ENCODE data around the gene KCNK1. TPM values are rescaled to one million over a fixed set of nuclear protein-coding genes. Genes with fewer than 3 reads are reported as not detected.

The KCNK1 gene
- total RNA-seq, 1 experiment from 2014 or later: 13.3 TPM

DNA sequence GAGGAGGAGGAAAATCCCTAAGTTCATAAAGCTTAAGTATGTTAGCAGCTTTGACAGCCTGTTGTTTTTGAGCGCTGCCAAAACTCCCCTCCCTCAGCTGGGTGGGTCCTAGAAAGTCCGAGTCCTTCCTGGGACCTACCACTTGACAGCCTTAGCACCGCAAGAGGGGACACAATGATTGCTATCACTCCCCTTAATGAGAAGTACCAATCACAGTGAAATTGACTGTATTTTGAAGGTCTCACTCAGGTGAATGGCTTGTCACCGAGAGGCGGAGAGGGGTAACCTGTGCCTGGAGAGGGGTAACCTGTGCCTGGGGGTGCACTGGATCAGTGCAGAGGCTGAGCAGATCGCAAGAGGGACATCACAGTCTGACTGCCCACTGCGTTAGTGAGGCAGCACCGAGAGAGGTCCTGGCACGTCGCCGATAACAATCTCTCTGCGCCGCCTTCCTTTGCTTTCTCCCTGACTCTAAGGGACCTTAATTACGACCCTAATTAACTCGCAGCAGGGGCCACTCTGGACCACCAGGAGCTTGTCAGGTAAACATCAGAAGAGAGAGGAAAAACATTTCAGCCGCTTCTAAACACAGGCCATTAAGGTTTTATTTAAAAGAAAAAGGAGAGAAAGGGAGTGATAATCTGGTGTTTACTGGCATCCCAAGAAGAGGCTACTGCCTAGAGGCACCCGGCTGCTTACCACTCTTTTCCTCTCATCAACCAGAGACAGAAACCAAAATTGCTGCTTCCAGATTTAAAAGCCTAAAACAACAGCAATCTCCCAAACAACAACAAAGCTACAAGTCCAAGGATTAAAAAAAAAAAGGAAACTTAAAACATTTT, 25.7 kb upstream of the KCNK1 start (continued):
- TF ChIP-seq NFE2L1 (CRISPR knock-in tag; IDR thresholded peaks at IDR 0.05) (no peak), ETV6 (CRISPR knock-in tag; IDR thresholded peaks at IDR 0.05) (peak; percentile 33; the same call in 1 of the 2 replicates), GABPB1 (CRISPR knock-in tag; IDR thresholded peaks at IDR 0.05) (no peak), FOXP1 (CRISPR knock-in tag; IDR thresholded peaks at IDR 0.05; ENCODE audit: borderline replicate concordance) (no peak), ZNF121 (CRISPR knock-in tag; IDR thresholded peaks at IDR 0.05) (peak; percentile 52; the same call in 1 of the 2 replicates), RELA (CRISPR knock-in tag; IDR thresholded peaks at IDR 0.05; ENCODE audit: borderline replicate concordance) (no peak), ZNF423 (CRISPR knock-in tag; IDR thresholded peaks at IDR 0.05) (0 out of 2 replicates have a peak, but pooled peaks have one; percentile 6), ZNF416 (CRISPR knock-in tag; IDR thresholded peaks at IDR 0.05) (no peak), EMX1 (CRISPR knock-in tag; IDR thresholded peaks at IDR 0.05) (no peak), ATF1 (CRISPR knock-in tag; IDR thresholded peaks at IDR 0.05) (no peak), TEAD4 (CRISPR knock-in tag; IDR thresholded peaks at IDR 0.05) (no peak), CREB1 (CRISPR knock-in tag; IDR thresholded peaks at IDR 0.05) (no peak), GRHL2 (CRISPR knock-in tag; IDR thresholded peaks at IDR 0.05; ENCODE audit: insufficient replicate concordance, severe bottlenecking) (no peak), MYBL2 (CRISPR knock-in tag; IDR thresholded peaks at IDR 0.05) (no peak), SP1 (CRISPR knock-in tag; conservative IDR thresholded peaks at IDR 0.05) (no peak)
- TF ChIP-seq, protein P1, sequence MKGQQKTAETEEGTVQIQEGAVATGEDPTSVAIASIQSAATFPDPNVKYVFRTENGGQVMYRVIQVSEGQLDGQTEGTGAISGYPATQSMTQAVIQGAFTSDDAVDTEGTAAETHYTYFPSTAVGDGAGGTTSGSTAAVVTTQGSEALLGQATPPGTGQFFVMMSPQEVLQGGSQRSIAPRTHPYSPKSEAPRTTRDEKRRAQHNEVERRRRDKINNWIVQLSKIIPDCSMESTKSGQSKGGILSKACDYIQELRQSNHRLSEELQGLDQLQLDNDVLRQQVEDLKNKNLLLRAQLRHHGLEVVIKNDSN (CRISPR knock-in tag; IDR thresholded peaks at IDR 0.05): no peak
- TF ChIP-seq, protein P2, sequence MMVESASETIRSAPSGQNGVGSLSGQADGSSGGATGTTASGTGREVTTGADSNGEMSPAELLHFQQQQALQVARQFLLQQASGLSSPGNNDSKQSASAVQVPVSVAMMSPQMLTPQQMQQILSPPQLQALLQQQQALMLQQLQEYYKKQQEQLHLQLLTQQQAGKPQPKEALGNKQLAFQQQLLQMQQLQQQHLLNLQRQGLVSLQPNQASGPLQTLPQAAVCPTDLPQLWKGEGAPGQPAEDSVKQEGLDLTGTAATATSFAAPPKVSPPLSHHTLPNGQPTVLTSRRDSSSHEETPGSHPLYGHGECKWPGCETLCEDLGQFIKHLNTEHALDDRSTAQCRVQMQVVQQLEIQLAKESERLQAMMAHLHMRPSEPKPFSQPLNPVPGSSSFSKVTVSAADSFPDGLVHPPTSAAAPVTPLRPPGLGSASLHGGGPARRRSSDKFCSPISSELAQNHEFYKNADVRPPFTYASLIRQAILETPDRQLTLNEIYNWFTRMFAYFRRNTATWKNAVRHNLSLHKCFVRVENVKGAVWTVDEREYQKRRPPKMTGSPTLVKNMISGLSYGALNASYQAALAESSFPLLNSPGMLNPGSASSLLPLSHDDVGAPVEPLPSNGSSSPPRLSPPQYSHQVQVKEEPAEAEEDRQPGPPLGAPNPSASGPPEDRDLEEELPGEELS (CRISPR knock-in tag; IDR thresholded peaks at IDR 0.05): peak; percentile 54; the same call in 1 of the 2 replicates
- TF ChIP-seq, protein P3, sequence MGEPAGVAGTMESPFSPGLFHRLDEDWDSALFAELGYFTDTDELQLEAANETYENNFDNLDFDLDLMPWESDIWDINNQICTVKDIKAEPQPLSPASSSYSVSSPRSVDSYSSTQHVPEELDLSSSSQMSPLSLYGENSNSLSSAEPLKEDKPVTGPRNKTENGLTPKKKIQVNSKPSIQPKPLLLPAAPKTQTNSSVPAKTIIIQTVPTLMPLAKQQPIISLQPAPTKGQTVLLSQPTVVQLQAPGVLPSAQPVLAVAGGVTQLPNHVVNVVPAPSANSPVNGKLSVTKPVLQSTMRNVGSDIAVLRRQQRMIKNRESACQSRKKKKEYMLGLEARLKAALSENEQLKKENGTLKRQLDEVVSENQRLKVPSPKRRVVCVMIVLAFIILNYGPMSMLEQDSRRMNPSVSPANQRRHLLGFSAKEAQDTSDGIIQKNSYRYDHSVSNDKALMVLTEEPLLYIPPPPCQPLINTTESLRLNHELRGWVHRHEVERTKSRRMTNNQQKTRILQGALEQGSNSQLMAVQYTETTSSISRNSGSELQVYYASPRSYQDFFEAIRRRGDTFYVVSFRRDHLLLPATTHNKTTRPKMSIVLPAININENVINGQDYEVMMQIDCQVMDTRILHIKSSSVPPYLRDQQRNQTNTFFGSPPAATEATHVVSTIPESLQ (CRISPR knock-in tag; IDR thresholded peaks at IDR 0.05): no peak
- TF ChIP-seq, protein P4, sequence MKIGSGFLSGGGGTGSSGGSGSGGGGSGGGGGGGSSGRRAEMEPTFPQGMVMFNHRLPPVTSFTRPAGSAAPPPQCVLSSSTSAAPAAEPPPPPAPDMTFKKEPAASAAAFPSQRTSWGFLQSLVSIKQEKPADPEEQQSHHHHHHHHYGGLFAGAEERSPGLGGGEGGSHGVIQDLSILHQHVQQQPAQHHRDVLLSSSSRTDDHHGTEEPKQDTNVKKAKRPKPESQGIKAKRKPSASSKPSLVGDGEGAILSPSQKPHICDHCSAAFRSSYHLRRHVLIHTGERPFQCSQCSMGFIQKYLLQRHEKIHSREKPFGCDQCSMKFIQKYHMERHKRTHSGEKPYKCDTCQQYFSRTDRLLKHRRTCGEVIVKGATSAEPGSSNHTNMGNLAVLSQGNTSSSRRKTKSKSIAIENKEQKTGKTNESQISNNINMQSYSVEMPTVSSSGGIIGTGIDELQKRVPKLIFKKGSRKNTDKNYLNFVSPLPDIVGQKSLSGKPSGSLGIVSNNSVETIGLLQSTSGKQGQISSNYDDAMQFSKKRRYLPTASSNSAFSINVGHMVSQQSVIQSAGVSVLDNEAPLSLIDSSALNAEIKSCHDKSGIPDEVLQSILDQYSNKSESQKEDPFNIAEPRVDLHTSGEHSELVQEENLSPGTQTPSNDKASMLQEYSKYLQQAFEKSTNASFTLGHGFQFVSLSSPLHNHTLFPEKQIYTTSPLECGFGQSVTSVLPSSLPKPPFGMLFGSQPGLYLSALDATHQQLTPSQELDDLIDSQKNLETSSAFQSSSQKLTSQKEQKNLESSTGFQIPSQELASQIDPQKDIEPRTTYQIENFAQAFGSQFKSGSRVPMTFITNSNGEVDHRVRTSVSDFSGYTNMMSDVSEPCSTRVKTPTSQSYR (CRISPR knock-in tag; IDR thresholded peaks at IDR 0.05): no peak
- TF ChIP-seq, protein P5, sequence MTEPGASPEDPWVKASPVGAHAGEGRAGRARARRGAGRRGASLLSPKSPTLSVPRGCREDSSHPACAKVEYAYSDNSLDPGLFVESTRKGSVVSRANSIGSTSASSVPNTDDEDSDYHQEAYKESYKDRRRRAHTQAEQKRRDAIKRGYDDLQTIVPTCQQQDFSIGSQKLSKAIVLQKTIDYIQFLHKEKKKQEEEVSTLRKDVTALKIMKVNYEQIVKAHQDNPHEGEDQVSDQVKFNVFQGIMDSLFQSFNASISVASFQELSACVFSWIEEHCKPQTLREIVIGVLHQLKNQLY (CRISPR knock-in tag; IDR thresholded peaks at IDR 0.05): no peak
- TF ChIP-seq, protein P6, sequence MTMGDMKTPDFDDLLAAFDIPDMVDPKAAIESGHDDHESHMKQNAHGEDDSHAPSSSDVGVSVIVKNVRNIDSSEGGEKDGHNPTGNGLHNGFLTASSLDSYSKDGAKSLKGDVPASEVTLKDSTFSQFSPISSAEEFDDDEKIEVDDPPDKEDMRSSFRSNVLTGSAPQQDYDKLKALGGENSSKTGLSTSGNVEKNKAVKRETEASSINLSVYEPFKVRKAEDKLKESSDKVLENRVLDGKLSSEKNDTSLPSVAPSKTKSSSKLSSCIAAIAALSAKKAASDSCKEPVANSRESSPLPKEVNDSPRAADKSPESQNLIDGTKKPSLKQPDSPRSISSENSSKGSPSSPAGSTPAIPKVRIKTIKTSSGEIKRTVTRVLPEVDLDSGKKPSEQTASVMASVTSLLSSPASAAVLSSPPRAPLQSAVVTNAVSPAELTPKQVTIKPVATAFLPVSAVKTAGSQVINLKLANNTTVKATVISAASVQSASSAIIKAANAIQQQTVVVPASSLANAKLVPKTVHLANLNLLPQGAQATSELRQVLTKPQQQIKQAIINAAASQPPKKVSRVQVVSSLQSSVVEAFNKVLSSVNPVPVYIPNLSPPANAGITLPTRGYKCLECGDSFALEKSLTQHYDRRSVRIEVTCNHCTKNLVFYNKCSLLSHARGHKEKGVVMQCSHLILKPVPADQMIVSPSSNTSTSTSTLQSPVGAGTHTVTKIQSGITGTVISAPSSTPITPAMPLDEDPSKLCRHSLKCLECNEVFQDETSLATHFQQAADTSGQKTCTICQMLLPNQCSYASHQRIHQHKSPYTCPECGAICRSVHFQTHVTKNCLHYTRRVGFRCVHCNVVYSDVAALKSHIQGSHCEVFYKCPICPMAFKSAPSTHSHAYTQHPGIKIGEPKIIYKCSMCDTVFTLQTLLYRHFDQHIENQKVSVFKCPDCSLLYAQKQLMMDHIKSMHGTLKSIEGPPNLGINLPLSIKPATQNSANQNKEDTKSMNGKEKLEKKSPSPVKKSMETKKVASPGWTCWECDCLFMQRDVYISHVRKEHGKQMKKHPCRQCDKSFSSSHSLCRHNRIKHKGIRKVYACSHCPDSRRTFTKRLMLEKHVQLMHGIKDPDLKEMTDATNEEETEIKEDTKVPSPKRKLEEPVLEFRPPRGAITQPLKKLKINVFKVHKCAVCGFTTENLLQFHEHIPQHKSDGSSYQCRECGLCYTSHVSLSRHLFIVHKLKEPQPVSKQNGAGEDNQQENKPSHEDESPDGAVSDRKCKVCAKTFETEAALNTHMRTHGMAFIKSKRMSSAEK (CRISPR knock-in tag; IDR thresholded peaks at IDR 0.05; ENCODE audit: borderline replicate concordance): no peak
- TF ChIP-seq, protein P7, sequence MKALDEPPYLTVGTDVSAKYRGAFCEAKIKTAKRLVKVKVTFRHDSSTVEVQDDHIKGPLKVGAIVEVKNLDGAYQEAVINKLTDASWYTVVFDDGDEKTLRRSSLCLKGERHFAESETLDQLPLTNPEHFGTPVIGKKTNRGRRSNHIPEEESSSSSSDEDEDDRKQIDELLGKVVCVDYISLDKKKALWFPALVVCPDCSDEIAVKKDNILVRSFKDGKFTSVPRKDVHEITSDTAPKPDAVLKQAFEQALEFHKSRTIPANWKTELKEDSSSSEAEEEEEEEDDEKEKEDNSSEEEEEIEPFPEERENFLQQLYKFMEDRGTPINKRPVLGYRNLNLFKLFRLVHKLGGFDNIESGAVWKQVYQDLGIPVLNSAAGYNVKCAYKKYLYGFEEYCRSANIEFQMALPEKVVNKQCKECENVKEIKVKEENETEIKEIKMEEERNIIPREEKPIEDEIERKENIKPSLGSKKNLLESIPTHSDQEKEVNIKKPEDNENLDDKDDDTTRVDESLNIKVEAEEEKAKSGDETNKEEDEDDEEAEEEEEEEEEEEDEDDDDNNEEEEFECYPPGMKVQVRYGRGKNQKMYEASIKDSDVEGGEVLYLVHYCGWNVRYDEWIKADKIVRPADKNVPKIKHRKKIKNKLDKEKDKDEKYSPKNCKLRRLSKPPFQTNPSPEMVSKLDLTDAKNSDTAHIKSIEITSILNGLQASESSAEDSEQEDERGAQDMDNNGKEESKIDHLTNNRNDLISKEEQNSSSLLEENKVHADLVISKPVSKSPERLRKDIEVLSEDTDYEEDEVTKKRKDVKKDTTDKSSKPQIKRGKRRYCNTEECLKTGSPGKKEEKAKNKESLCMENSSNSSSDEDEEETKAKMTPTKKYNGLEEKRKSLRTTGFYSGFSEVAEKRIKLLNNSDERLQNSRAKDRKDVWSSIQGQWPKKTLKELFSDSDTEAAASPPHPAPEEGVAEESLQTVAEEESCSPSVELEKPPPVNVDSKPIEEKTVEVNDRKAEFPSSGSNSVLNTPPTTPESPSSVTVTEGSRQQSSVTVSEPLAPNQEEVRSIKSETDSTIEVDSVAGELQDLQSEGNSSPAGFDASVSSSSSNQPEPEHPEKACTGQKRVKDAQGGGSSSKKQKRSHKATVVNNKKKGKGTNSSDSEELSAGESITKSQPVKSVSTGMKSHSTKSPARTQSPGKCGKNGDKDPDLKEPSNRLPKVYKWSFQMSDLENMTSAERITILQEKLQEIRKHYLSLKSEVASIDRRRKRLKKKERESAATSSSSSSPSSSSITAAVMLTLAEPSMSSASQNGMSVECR (CRISPR knock-in tag; IDR thresholded peaks at IDR 0.05; ENCODE audit: borderline replicate concordance): no peak
